GM12878 (cell line): ENCODE measurements around the gene NHLRC4. TPM values are rescaled to one million over a fixed set of nuclear protein-coding genes. Genes with fewer than 3 reads are reported as not detected.
A peak's percentile ranks its signal among the peaks of the same experiment; 100 is the strongest.

Experiments used
- ATAC-seq: fragments of 200-7000 bp; cut with Tn5 transposase; 3 replicates; pipeline ENCODE4 v1.9.1; 2020; ENCODE audit warnings: mild to moderate bottlenecking, moderate library complexity
- BruUV-seq: library from RNA; stranded (reverse); fragments of 400-500 nt; replicated peaks from 2 replicates; lab custom pipeline; 2021; lab: Mats Ljungman, UMichigan
- CTCF ChIA-PET: fragments of 300-600 bp; sonication (Branson Sonifier 250); formaldehyde crosslinking; extraction: SDS; loops from one replicate; lab custom pipeline; 2021; ENCODE audit warnings: inconsistent platforms; lab: Yijun Ruan, JAX
- POLR2A ChIA-PET: fragments of 350-600 bp; formaldehyde crosslinking; extraction: SDS; loops from one replicate; lab custom pipeline; 2021; ENCODE audit warnings: inconsistent platforms; lab: Charles Lee
- RAD21 ChIA-PET: fragments of 300-600 bp; sonication (Branson Sonifier 250); formaldehyde crosslinking; loops from one replicate; lab custom pipeline; 2023; ENCODE audit warnings: antibody characterized with exemption; ENCODE audit not compliant: unreplicated experiment; lab: Charles Lee
- SMC1A ChIA-PET: fragments of 300-600 bp; sonication (Branson Sonifier 250); formaldehyde crosslinking; loops from one replicate; lab custom pipeline; 2023; ENCODE audit not compliant: unreplicated experiment, uncharacterized antibody; lab: Charles Lee
- DNase-seq: peaks from one replicate; pipeline ENCODE4 v3.0.0-alpha.2; 2011; ENCODE audit warnings: low read depth, low spot score
- FAIRE-seq: peaks from 3 replicates; lab custom pipeline; 2011; peaks lifted over from hg19 to GRCh38; lab: Jason Lieb, UNC
- H2AFZ ChIP-seq: 2 replicates; pipeline ENCODE4 v1.6.0; 2011; ENCODE audit warnings: low read depth, low read length, control low read depth; ENCODE audit not compliant: control insufficient read depth
- H3K27ac ChIP-seq: 2 replicates; pipeline ENCODE4 v1.5.1; 2011; ENCODE audit warnings: control low read depth; ENCODE audit not compliant: control insufficient read depth, insufficient read depth
- H3K27me3 ChIP-seq, 2 experiments: replicated peaks in 1 of 2; 2 replicates each; pipeline versions ENCODE4 v1.6.0 to v1.6.1; 2011; ENCODE audit warnings: low read length in 1 of 2; ENCODE audit not compliant: control insufficient read depth in 2 of 2, insufficient read depth in 2 of 2
- H3K36me3 ChIP-seq, 2 experiments: 2 replicates each; pipeline ENCODE4 v1.5.1; 2011; ENCODE audit warnings: low read length in 1 of 2; ENCODE audit not compliant: control insufficient read depth in 2 of 2, insufficient read depth in 2 of 2
- H3K4me1 ChIP-seq: 2 replicates; pipeline ENCODE4 v1.6.1; 2011; ENCODE audit warnings: mild to moderate bottlenecking, low read length, moderate library complexity, mixed read lengths; ENCODE audit not compliant: control insufficient read depth, insufficient read depth
- H3K4me2 ChIP-seq: 2 replicates; pipeline ENCODE4 v1.6.0; 2011; ENCODE audit warnings: control low read depth; ENCODE audit not compliant: control insufficient read depth, insufficient read depth
- H3K4me3 ChIP-seq: fragments of 200-600 bp; sonication (generic); 2 replicates; pipeline ENCODE4 v1.5.1; 2016
- H3K79me2 ChIP-seq: 2 replicates; pipeline ENCODE4 v1.6.0; 2011; ENCODE audit warnings: low read length; ENCODE audit not compliant: control insufficient read depth, insufficient read depth
- H3K9ac ChIP-seq: 2 replicates; pipeline ENCODE4 v1.8.0; 2011; ENCODE audit warnings: low read length, control low read depth, mixed read lengths; ENCODE audit not compliant: control insufficient read depth, insufficient read depth
- H3K9me3 ChIP-seq: replicated peaks from 3 replicates; pipeline ENCODE4 v1.5.1; 2011; ENCODE audit warnings: mild to moderate bottlenecking, low read length; ENCODE audit not compliant: control insufficient read depth, insufficient read depth
- H4K20me1 ChIP-seq: 2 replicates; pipeline ENCODE4 v1.6.0; 2011; ENCODE audit not compliant: control insufficient read depth, insufficient read depth
- CHD1 ChIP-seq: IDR thresholded peaks from 2 replicates; pipeline ENCODE4 v1.6.1; 2012; ENCODE audit warnings: low read depth, low read length, improper control_type of control experiment
- CREB1 ChIP-seq: IDR thresholded peaks from 2 replicates; pipeline ENCODE4 v1.6.1; 2012; ENCODE audit warnings: low read depth, mild to moderate bottlenecking, inconsistent platforms
- CREM ChIP-seq: IDR thresholded peaks from 2 replicates; pipeline ENCODE4 v1.6.1; 2014; ENCODE audit warnings: antibody characterized with exemption, low read depth
- EED ChIP-seq: sonication (generic); IDR thresholded peaks from 2 replicates; pipeline ENCODE4 v1.6.1; 2016; ENCODE audit warnings: antibody characterized with exemption, low read depth
- ETV6 ChIP-seq, 2 experiments: fragments of 450-650 bp in 1 of 2; IDR thresholded peaks in 1 of 2; conservative IDR thresholded peaks in 1 of 2; 2 replicates each; pipeline ENCODE4 v1.6.1; 2014; ENCODE audit warnings: antibody characterized with exemption in 1 of 2, borderline replicate concordance in 1 of 2, low read depth in 1 of 2, mild to moderate bottlenecking in 1 of 2, moderate library complexity in 1 of 2
- GATAD2B ChIP-seq: fragments of 450-650 bp; conservative IDR thresholded peaks from 2 replicates; pipeline ENCODE4 v1.6.1; 2017; ENCODE audit warnings: low read depth, mild to moderate bottlenecking, moderate library complexity
- PAX5 ChIP-seq: IDR thresholded peaks from 2 replicates; pipeline ENCODE4 v1.6.1; 2011; ENCODE audit warnings: low read depth, low read length, borderline replicate concordance
- SIN3A ChIP-seq: IDR thresholded peaks from 2 replicates; pipeline ENCODE4 v1.6.1; 2012; ENCODE audit warnings: low read depth, low read length, improper control_type of control experiment
- SMAD5 ChIP-seq: IDR thresholded peaks from 2 replicates; pipeline ENCODE4 v1.6.1; 2016; ENCODE audit warnings: antibody characterized with exemption, low read depth
- TCF3 ChIP-seq: IDR thresholded peaks from 2 replicates; pipeline ENCODE4 v1.6.1; 2012; ENCODE audit warnings: low read depth, mild to moderate bottlenecking, low read length, borderline replicate concordance; ENCODE audit not compliant: insufficient read depth
- WGBS: methylation state at CpG from one replicate; pipeline ENCODE4 v1.1.6; 2016; ENCODE audit warnings: low lambda C conversion rate; ENCODE audit not compliant: insufficient replicate concordance, insufficient coverage; ENCODE audit errors: missing lambda C conversion rate; 5-methylcytosine and 5-hydroxymethylcytosine counted together
- in situ Hi-C: fragments of 300-500 bp; cut with MboI; formaldehyde crosslinking; loops from 9 replicates; pipeline ENCODE4 v1.14.3; 2018; ENCODE audit warnings: mixed read lengths
- intact Hi-C: fragments of 100-400 bp; cut with micrococcal nuclease; formaldehyde crosslinking; loops from one replicate; pipeline ENCODE4 v1.14.2; 2022; ENCODE audit not compliant: unreplicated experiment
- polyA plus RNA-seq, 11 experiments: library from polyadenylated mRNA; depleted of rRNA in 4 of 11; unstranded in 6 of 11; stranded (reverse) in 5 of 11; fragments of >200 nt; fragmentation: Nextera tagmentation in 4 of 11; fragmentation: Illumina TruSeq in 1 of 11; extraction: Ambion mirVana in 4 of 11; extraction: Trizol in 1 of 11; gene quantifications; 1 replicate in 1 of 11; 2 replicates in 10 of 11; pipeline versions ENCODE4 v1.2.1 to v1.2.3, GENCODE V29; 2011 to 2016; ENCODE audit warnings: inconsistent platforms in 2 of 11, missing spikeins in 2 of 11, low read depth in 1 of 11
- total RNA-seq, 4 experiments: library from RNA; depleted of rRNA in 3 of 4; stranded (reverse); fragments of >200 nt in 3 of 4; fragmentation: Illumina TruSeq in 1 of 4; extraction: Trizol in 1 of 4; gene quantifications; 2 replicates each; pipeline versions ENCODE4 v1.2.1 to v1.2.3, GENCODE V29; 2013 to 2021
- TF ChIP-seq, protein P1 (sequence below): fragments of 450-650 bp; IDR thresholded peaks from 2 replicates; pipeline ENCODE4 v1.6.1; 2016; ENCODE audit warnings: mild to moderate bottlenecking, moderate library complexity, borderline replicate concordance
- TF ChIP-seq, protein P2 (sequence below): fragments of 450-650 bp; IDR thresholded peaks from 2 replicates; pipeline ENCODE4 v1.6.1; 2016; ENCODE audit warnings: mild to moderate bottlenecking
- TF ChIP-seq, protein P3 (sequence below): fragments of 450-650 bp; IDR thresholded peaks from 2 replicates; pipeline ENCODE4 v1.6.1; 2017; ENCODE audit warnings: mild to moderate bottlenecking

The NHLRC4 gene
- total and polyA plus RNA-seq, 10 of the 15 experiments (the other 5 are each of a cell fraction or from before 2014, with no cell fraction given), result 0.07 to 1.1 (median 0.57) TPM; not detected in 3

DNA sequence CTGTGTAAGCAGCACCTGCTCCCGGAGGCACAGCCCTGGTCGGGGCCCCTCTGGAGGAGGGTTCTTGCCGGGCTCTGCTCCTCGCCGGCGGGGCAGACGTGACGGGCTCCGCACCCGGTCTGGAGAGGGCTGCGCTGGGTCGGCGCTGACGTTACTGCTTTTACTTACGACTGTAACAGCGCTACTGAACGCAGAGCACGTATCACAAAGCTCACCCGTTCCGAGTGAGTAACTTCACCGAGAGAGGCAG, 21.8 kb downstream of the NHLRC4 start:
- ATAC-seq (peak; percentile 18), FAIRE-seq (peak; percentile 41), DNase-seq (no peak)
- intact Hi-C loops, result no loop called here
- Histone ChIP-seq H3K4me3 (peak overlapping the region; percentile 94), H3K36me3 (no peaks in the 10 kb centered on the region), H3K9me3 (no peaks in the 10 kb centered on the region), H3K4me2 (peak overlapping the region; percentile 90), H3K27me3 (no peaks in the 10 kb centered on the region), H2AFZ (no peak overlapping the region; the same call in 1 of the 2 replicates), H4K20me1 (no peaks in the 10 kb centered on the region), H3K4me1 (peaks cover 15% of the 10 kb centered on the region), H3K9ac (peak overlapping the region; percentile 81), H3K79me2 (peaks cover 28% of the 10 kb centered on the region), H3K27ac (peak overlapping the region; percentile 85)
- SMC1A ChIA-PET, result no interaction called here
- RAD21 ChIA-PET, result no interaction called here
- WGBS, result under 1% methylated on average over 21 of the region's 21 CpGs
- in situ Hi-C loops, result no loop called here
- CTCF ChIA-PET, result interaction anchor here (1.8 kb wide), 1 partner anchor 9 kb away, joined by 5 read pairs; no protein-coding TSS in a partner anchor
- TSS peak; percentile 86 for BruUV-seq
- TF ChIP-seq TCF3 (0 out of 2 replicates have a peak, but pooled peaks have one; percentile 4), CREB1 (0 out of 2 replicates have a peak, but pooled peaks have one; percentile 47), ETV6 (conservative IDR thresholded peaks at IDR 0.05 in 1 of 2, IDR thresholded peaks at IDR 0.05 in 1 of 2; ENCODE audit: borderline replicate concordance in 1 of 2, low read depth in 1 of 2) (no peak), GATAD2B (no peak), EED (no peak), CHD1 (no peak), CREM (0 out of 2 replicates have a peak, but pooled peaks have one; percentile 33), SMAD5 (no peak; the same call in 1 of the 2 replicates), SIN3A (no peak), PAX5 (peak; percentile 73; the same call in 1 of the 2 replicates)
- TF ChIP-seq, protein P1, sequence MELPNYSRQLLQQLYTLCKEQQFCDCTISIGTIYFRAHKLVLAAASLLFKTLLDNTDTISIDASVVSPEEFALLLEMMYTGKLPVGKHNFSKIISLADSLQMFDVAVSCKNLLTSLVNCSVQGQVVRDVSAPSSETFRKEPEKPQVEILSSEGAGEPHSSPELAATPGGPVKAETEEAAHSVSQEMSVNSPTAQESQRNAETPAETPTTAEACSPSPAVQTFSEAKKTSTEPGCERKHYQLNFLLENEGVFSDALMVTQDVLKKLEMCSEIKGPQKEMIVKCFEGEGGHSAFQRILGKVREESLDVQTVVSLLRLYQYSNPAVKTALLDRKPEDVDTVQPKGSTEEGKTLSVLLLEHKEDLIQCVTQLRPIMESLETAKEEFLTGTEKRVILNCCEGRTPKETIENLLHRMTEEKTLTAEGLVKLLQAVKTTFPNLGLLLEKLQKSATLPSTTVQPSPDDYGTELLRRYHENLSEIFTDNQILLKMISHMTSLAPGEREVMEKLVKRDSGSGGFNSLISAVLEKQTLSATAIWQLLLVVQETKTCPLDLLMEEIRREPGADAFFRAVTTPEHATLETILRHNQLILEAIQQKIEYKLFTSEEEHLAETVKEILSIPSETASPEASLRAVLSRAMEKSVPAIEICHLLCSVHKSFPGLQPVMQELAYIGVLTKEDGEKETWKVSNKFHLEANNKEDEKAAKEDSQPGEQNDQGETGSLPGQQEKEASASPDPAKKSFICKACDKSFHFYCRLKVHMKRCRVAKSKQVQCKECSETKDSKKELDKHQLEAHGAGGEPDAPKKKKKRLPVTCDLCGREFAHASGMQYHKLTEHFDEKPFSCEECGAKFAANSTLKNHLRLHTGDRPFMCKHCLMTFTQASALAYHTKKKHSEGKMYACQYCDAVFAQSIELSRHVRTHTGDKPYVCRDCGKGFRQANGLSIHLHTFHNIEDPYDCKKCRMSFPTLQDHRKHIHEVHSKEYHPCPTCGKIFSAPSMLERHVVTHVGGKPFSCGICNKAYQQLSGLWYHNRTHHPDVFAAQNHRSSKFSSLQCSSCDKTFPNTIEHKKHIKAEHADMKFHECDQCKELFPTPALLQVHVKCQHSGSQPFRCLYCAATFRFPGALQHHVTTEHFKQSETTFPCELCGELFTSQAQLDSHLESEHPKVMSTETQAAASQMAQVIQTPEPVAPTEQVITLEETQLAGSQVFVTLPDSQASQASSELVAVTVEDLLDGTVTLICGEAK, result no peak
- TF ChIP-seq, protein P2, sequence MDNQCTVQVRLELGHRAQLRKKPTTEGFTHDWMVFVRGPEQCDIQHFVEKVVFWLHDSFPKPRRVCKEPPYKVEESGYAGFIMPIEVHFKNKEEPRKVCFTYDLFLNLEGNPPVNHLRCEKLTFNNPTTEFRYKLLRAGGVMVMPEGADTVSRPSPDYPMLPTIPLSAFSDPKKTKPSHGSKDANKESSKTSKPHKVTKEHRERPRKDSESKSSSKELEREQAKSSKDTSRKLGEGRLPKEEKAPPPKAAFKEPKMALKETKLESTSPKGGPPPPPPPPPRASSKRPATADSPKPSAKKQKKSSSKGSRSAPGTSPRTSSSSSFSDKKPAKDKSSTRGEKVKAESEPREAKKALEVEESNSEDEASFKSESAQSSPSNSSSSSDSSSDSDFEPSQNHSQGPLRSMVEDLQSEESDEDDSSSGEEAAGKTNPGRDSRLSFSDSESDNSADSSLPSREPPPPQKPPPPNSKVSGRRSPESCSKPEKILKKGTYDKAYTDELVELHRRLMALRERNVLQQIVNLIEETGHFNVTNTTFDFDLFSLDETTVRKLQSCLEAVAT, result no peak
- TF ChIP-seq, protein P3, sequence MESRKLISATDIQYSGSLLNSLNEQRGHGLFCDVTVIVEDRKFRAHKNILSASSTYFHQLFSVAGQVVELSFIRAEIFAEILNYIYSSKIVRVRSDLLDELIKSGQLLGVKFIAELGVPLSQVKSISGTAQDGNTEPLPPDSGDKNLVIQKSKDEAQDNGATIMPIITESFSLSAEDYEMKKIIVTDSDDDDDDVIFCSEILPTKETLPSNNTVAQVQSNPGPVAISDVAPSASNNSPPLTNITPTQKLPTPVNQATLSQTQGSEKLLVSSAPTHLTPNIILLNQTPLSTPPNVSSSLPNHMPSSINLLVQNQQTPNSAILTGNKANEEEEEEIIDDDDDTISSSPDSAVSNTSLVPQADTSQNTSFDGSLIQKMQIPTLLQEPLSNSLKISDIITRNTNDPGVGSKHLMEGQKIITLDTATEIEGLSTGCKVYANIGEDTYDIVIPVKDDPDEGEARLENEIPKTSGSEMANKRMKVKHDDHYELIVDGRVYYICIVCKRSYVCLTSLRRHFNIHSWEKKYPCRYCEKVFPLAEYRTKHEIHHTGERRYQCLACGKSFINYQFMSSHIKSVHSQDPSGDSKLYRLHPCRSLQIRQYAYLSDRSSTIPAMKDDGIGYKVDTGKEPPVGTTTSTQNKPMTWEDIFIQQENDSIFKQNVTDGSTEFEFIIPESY, result no peak
- TF ChIP-seq, all 136 proteins: peak for 4
- POLR2A ChIA-PET, result interaction anchor here (0.7 to 2.5 kb wide), 6 partner anchors 18 to 492 kb away, joined by 3 to 7 read pairs (median 4); partner anchors contain the start of genes METTL26 and NHLRC4
